GM18505 (cell line): ENCODE results near the gene PPFIBP1.

ENCODE experiments used
- ATAC-seq: cut with Tn5 transposase; IDR thresholded peaks from one replicate; pipeline ENCODE4 v1.9.1; 2021; ENCODE audit not compliant: unreplicated experiment
- POLR2A ChIP-seq: IDR thresholded peaks from 4 replicates; pipeline ENCODE4 v1.6.1; 2011; ENCODE audit warnings: borderline replicate concordance; ENCODE audit not compliant: insufficient read depth, insufficient read length; ENCODE audit errors: extremely low read depth

Gene PPFIBP1

DNA sequence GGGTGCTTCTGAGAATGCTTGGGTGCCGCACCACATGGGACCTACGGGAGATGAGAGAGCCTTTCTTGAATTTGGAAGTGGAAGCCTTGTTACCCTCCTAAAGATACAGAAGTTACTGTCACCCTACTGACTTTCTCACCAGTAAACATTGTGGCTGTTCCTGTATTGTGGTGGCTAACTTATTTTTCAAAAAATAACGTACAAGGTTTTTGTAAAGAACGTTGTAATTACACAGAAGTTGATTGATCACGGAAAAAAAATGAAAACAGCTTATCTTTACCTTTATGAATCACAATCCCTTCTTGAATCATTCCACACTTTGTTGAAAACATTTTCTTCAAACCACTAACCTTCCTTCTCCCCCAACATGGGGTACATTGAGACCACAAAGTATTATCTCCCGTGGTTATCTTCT is 22.0 kb upstream of the PPFIBP1 start:
- ATAC-seq: no peak
- no peak for TF ChIP-seq POLR2A

DNA sequence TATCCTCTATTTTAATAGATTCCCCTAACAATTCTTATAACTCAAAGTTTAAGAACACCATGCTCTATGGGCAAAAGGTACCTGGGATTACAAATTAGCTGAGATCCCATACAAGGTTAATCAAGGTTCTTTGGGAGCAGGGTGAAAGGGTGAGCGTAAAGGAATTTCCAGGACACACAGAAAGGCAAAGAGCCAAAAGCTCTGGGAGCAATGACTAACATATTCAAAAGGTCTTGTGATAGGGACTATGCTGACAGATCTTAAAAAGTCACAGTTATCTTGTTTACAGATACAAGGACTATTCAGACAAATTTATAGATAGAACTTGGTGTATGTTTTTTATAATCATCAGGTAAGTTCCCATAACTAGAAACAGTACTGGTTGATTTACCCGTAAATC is 19.5 kb upstream of the PPFIBP1 start:
- no peak for ATAC-seq
- TF ChIP-seq POLR2A: no peak

DNA sequence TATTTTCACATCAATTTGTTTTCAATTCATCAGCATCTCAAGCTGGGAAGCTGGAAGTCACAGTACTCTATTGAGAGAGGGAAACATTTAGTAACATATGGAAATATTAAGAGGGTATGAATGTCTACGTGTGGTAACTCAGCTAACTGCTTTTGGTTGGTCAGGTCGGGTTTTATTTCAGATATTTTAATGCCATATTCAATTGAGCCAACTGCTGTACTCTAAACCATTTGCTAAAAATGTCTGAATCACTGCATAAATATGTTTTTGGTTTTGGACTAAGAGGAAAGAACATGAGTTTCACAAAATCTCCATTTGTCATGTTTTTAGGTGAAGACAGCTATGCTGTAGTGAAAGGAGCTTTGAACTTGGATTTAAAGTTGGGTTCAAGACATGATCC is 18.9 kb upstream of the PPFIBP1 start:
- no peak for TF ChIP-seq POLR2A
- no peak for ATAC-seq

DNA sequence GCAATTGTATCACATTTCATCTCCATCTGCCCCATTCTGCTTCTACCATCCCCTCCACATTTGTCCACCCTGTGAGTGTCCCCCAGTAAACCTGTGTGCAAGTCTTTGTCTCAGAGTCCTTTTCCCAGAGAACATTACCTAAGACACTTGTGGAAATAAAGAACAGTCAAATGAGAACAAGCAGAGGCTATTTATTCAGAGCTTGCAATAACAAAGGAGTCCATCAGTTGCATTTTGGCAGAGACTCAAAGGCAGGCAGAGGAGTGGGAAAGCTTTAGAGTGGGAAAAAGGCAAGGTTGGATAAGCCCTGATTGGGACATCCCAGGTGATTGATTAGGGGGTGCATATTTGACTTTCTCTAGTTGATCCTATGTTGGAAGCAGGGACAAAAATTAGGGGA is 18.2 kb upstream of the PPFIBP1 start:
- no peak for TF ChIP-seq POLR2A
- no peak for ATAC-seq

DNA sequence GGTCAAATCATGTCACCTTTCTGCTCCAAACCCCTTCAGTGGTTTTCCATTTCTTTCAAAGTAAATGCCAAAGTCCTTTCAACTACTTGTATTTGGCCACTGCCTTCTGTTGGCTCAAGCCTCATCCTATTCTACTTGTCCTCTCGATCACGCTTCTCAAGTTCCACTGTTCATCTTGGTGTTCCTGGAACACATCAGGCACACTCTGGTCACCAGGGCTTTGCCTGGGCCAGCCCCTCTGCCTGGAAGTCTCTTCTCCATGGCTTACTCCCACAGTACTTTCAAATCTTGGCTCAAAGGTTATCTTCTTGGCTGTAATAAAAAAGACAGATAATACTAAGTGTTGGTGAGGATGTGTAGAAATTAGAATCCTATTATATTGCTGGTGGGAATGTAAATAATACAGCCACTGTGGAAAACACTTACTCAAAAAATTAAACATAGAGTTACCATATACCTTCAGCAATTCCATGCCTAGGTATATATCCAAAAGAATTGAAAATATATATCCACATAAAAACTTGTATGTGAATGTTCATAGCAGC is 17.3 kb upstream of the PPFIBP1 start:
- no peak for ATAC-seq
- TF ChIP-seq POLR2A: no peak

DNA sequence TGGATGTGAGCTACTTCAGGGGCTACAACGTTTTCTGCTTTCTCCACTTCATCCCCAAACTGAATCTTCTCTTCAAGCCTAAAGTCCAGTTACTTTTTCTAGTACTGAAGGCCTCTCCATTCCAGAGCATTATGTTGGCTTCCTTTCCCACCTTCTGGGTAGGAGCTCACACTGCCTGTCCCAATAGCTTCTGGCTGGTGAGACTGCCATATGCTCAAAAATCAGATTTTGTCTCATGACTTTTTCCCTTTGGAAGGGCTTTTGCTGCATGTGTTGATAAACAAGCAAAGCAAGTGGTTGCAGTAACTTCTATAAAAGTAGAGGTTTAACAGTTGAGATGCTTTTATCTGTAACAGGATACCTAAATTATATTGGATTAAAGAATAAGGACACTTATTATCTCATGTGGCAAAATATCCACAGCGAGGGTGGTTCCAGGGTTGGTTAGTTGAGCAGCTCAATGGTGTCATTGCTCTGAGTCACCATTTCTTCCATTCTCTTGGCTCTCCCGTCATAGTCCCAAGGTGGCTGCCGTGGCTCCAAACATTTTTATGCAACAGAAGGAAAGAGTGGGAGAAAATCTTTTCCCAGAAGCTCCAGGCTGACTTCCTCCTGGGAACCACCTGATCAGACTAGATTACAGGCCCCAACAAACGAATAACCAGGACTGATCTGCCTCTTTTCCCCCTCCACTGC is 15.1 kb upstream of the PPFIBP1 start:
- ATAC-seq: no peak
- no peak for TF ChIP-seq POLR2A

DNA sequence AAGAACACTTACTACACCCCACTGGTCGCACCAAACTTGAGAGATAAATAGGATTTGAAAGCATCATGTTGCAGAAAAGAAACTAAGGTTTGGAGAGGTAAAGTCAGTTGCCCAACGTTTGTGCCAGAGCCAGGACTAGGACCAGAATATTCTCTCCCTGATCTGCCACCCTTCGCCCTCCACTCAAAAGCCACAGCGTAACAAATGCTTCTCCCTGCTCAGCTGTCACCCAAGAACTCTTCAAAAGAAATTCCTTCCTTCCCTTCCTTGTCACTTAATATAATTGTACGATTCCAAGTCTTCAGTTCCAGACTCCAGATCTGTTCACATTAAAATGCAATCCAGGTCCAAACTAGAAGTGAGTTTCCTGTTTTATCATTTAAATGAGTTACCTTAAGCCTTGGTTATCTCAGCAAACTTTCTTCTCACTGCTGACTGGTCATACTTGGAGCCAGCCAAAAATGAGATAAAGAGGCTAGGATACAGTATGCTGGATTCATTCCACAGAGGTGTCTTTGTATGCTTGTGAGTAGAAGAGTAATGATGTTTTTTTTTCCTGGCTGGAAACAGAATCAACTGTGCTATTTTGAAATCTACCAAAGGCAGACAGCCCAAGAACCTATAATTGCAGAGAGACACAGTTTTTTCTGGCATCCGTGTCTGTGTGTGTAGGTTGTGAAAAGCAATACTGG is 12.8 kb upstream of the PPFIBP1 start:
- no peak for ATAC-seq
- no peak for TF ChIP-seq POLR2A

DNA sequence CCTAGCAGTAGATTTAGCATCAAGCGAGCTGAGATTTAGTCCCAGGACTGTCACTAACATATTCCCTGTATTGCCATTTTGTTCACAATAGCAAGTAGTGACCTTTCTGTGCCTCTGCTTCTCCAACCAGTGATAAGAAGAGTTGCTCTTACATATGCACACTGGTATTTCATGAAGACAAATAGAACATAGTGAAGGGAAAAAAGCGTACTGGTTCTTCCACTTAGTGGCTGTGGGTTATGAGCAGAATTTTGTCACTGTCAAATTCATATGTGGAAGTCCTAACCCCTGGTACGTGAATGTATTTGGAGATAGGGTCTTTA is 12.3 kb upstream of the PPFIBP1 start:
- TF ChIP-seq POLR2A: no peak

DNA sequence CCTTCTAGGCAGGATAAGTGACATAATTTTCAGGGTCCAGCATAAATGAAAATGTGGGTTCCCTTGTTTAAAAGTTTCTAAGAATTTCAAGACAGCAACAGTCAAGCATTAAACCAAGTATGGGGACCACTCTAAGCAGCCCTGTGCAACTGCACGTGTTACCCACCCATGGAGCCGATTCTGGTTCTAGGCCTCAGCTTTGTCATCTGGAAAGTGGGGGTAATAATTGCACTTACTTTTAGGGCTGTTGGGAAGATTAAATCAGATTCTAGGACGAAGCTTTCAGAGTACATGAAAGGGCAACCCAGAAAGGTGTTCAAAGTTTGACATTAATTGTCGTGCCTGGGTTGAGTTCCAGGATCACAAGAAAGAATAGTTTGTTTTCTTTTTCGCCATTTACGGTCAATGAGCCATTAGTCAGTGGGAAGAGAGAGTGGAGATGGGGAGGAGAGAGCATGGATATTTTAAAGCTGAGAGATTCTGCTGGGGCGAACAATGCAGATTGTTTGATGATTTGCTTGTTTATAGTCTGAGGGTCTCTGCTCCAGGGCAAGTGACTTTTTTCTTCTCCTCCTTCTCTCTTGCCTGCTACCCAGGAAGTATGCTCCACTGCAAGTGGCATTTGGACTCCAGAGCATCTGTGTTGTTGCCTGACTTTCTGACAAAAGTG is 10.7 kb upstream of the PPFIBP1 start:
- no peak for TF ChIP-seq POLR2A
- no peak for ATAC-seq

More for the DNA sequence above, 12.3 kb upstream of the PPFIBP1 start:
- no peak for ATAC-seq

DNA sequence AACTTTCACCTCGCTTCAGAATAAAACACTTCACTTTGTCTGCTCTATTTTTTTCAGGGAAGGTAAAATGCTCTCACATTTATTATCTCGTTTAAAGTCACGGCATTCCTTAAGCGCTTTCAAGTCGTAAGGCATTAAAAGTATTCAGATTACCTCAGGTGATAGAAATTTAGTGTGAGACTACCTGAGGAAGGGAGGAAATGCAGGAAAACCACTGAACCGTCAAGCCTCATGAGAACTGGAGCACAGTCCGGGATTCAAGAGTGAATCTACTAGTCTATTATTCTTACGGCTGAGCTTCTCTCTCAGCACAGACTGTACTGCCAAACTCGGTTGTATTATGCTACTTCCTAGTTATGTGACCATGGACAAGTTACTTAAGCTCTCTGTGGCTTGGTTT is 8.3 kb upstream of the PPFIBP1 start:
- no peak for TF ChIP-seq POLR2A
- no peak for ATAC-seq

DNA sequence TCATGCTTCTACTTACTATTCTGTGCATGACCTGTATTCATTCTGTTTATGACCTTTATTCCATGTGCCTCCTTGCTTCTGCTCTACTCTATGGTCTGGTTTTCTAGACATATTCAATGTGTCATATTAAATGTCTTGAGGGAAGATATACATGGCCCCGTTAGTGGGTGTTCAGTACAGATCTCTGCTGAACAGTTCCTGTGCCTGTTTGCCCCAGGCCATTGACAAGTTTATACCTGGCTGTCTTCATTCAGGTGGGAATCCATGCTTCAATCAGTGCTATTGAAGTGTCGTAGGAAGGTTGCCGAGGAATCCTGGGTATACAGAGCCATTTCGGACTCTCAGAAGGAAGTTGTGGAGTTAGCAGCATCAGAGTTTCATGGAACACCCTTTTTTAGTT is 7.4 kb upstream of the PPFIBP1 start:
- no peak for TF ChIP-seq POLR2A
- no peak for ATAC-seq

DNA sequence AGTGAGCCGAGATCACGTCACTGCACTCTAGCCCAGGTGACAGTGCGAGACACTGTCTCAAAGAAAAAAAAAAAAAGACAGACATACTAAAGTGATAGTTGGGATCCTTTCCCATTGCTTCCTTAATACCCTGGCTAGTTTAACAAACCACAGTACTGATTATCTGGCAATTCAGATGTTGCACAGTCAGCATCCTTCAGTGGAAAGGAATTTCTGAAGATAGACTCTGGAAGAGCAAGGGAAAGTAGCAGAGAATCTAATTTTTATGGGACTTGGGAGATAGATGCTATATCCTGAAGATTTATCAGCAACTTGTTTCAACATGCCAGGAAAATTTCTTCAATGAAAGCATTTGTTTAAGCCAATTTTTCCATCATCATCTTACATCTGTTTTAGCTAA is 6.5 kb upstream of the PPFIBP1 start:
- ATAC-seq: no peak
- no peak for TF ChIP-seq POLR2A

DNA sequence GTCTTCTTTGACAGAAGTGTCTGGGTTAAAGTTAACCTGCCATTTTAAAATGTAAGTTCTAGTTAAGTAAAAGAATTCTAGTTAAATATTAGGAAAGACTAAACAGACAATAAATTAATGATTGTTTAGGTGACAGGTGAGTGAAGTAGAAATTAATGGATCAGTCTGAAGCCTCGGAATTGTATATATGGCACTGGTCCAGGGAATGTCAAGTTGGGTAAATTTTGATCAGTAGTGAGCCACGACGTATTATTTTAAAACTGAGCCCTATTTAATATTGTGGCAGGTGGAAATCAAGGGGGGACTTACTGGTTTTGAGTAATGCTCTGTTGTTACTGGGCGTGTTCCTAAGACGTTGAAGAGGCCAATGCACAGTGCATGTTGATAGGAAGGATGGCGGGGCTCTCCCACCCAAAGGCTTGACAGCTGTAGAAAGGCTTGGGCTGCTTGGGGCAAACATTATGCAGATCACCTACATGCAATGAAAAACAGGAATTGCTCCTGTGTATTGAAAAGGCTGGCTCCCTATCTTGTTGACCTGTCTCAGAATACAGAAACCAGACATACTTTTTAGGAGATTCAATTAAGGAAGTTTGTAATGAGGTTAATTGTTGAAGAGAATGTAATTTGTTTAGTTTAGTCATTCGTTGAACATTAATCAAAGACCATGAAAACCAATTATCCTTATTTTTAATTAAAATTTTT is 5.9 kb upstream of the PPFIBP1 start:
- no peak for TF ChIP-seq POLR2A
- ATAC-seq: no peak

DNA sequence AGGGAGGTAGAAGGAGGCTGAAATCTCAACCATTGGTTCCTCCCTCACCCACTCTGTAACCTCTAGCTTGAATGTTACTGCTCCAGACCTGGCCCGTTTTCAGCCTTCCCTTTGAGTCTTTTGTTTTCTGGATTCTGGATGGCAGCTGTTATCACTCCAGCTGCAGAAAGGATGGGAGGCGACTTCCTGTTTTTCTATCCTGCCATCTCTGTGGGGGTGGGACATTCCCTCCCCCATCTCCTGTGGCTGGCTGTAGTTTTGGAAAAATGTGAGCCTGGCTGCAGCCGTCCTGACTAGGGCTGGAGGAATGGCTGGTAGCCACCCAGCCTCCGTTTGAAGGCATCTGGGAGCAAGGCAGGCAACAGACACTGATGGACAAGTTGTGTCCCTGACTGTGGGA is 2.9 kb upstream of the PPFIBP1 start:
- TF ChIP-seq POLR2A: no peak
- no peak for ATAC-seq

DNA sequence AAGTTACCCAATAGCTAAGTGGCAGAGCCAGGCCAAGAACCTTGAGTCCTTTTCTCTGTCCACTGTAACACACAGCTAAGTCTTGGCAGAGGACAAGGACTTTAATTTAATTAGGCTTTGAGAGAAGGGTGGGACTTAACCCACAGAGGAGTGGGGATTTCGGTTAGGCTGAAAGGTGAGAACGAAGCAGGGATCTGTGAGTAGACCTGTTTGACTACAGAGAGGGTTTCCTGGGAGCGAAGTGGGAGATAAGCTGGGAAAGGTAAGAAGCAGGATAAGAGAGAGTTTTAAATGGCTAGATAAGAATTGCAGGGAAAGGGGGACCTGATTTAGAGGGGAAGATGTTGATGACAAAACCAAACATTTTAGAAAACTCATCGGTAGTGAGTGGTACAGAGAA is 2.0 kb upstream of the PPFIBP1 start:
- no peak for TF ChIP-seq POLR2A
- no peak for ATAC-seq
